GM12801 (cell line): ENCODE results near the gene GCAT.

Source experiments
- CTCF ChIP-seq: IDR thresholded peaks from one replicate; pipeline ENCODE4 v1.5.1; 2011; ENCODE audit warnings: control low read depth; ENCODE audit not compliant: insufficient read length; ENCODE audit errors: extremely low read depth

GCAT gene

GRCh38 chr22:37816543-37817180 is 8.9 kb downstream of the GCAT start:
- no peak for TF ChIP-seq CTCF

- no peak for TF ChIP-seq CTCF
These were observed 10.1 kb downstream of the GCAT start for GRCh38 chr22:37817705-37818408.

- TF ChIP-seq CTCF = no peak
These were observed 10.8 kb downstream of the GCAT start for GRCh38 chr22:37818409-37819104.

GRCh38 chr22:37819105-37819433 is 11.3 kb downstream of the GCAT start:
- TF ChIP-seq CTCF = no peak

- no peak for TF ChIP-seq CTCF
These were observed 12.6 kb downstream of the GCAT start for GRCh38 chr22:37820350-37820749.

- no peak for TF ChIP-seq CTCF
These were observed 14.5 kb downstream of the GCAT start for GRCh38 chr22:37822079-37822833.
